Stomach (tissue), 4 donors: ENCODE data around the gene NOL12.

Experiments used
- CTCF ChIP-seq, 7 experiments: fragments of 450-650 bp in 4 of 7; fragments of 200-600 bp in 3 of 7; sonication (generic) in 3 of 7; IDR thresholded peaks; one replicate each; pipeline ENCODE4 v1.5.1; 2016 to 2019; ENCODE audit warnings: antibody characterized with exemption in 7 of 7, control low read depth in 2 of 7, mild to moderate bottlenecking in 1 of 7
- EP300 ChIP-seq: sonication (generic); formaldehyde crosslinking; IDR thresholded peaks from one replicate; pipeline ENCODE4 v1.6.1; 2017; ENCODE audit warnings: antibody characterized with exemption

DNA sequence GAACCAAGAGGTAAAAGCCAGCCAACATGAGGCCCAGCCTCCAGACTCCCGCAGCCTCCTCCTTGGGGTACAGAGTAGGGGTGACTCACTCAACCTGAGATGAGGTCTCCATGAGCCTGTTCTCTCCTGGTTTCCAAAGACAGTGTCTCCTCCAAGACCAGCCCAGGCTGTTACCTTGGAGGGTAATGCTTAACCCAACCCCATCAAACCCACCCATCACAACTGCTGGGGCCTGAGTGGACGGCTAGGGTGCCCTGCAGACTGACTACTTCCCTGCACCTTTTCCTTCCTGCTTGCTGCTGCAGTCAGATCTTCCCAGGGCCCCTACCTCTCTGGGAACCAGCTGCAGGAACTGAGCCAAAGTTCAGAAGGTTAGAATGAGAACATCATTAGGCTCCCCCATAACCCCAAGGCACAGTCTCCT is 5.1 kb upstream of the NOL12 start:
- TF ChIP-seq EP300: no peak
- TF ChIP-seq CTCF (IDR thresholded peaks at IDR 0.05): no peak
